ENCODE results near the gene ARHGAP18. TPM values are rescaled to one million over a fixed set of nuclear protein-coding genes. Genes with fewer than 3 reads are reported as not detected.
A peak's percentile ranks its signal among the peaks of the same experiment; 100 is the strongest.

ARHGAP18 gene
- total and polyA plus RNA-seq, 10 of the 15 experiments (the other 5 are each of a cell fraction or from before 2014, with no cell fraction given) = 18.2 to 52.2 (median 31.7) TPM

DNA sequence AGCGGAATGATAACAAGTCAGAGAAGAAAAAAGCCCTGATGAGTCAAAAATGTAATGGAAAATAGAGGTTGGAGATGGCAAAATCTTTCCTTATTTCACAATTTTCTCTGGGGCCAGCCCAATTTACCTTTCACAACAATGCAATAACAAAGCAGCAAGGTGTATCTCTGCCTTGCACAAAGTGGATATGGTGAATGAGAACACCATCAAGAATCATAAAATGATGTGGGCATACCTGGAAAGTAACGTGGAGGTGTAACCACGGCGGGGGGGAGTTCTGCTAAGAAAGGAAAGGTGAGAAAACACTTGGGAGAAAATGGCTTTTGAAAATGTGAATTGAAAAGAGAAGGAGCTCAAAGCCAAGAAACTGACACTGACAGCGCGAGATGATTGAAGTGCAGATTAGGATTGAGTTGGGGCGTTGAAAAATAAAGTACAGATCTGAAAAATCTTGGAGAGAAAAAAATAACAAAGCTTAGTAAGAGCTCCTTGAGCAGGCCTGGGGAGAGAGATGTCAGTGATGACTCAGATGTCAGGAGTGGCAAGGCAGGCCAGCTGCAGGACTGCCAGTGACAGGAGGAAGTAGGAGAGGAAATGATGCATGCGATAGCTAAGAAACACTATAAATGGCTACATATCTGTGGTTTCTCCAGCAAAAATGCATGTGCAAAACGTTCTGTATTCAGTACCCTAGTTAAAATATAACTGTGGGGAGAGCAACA lies 26.2 kb downstream of the ARHGAP18 start (continued):
- TF ChIP-seq SUZ12 (IDR thresholded peaks at IDR 0.05; ENCODE audit: unreplicated experiment) (no peak), POLR2A (IDR thresholded peaks at IDR 0.05; ENCODE audit: low read depth, low read length) (peak; percentile 38; the same call in 1 of the 2 replicates), ESRRA (IDR thresholded peaks at IDR 0.05; ENCODE audit: low read length) (no peak), RELA (IDR thresholded peaks at IDR 0.05; ENCODE audit: borderline replicate concordance, partially characterized antibody) (no peak), ZNF274 (IDR thresholded peaks at IDR 0.05; ENCODE audit: insufficient read depth, insufficient read length) (no peak), CBFB (IDR thresholded peaks at IDR 0.05; ENCODE audit: low read depth) (peak; percentile 89), JUNB (IDR thresholded peaks at IDR 0.05) (peak; percentile 85), CHD1 (IDR thresholded peaks at IDR 0.05; ENCODE audit: low read depth, low read length) (0 out of 2 replicates have a peak, but pooled peaks have one; percentile 32), PAX8 (IDR thresholded peaks at IDR 0.05) (no peak; the same call in 1 of the 2 replicates), KAT2A (conservative IDR thresholded peaks at IDR 0.05; ENCODE audit: control insufficient read depth, low read depth, low read length) (no peak), ATF7 (IDR thresholded peaks at IDR 0.05; ENCODE audit: low read depth) (peak; percentile 96), HDGF (IDR thresholded peaks at IDR 0.05) (no peak), ZNF217 (IDR thresholded peaks at IDR 0.05) (0 out of 2 replicates have a peak, but pooled peaks have one; percentile 55), MYB (IDR thresholded peaks at IDR 0.05; ENCODE audit: borderline replicate concordance, low read depth, low read length) (no peak), KDM1A (IDR thresholded peaks at IDR 0.05; ENCODE audit: borderline replicate concordance) (no peak), RAD21 (IDR thresholded peaks at IDR 0.05; ENCODE audit: insufficient read depth, low read depth, low read length) (peak; percentile 16; the same call in 1 of the 2 replicates), EP300 (IDR thresholded peaks at IDR 0.05; ENCODE audit: borderline replicate concordance in 1 of 2, control insufficient read depth in 1 of 2, low read depth in 2 of 2, low read length in 2 of 2) (peak; percentile 97 to 98), TCF3 (IDR thresholded peaks at IDR 0.05; ENCODE audit: borderline replicate concordance, insufficient read depth, low read depth, low read length) (peak; percentile 97), SPI1 (IDR thresholded peaks at IDR 0.05; ENCODE audit: borderline replicate concordance, insufficient read depth, low read depth, low read length) (peak; percentile 86), SRF (IDR thresholded peaks at IDR 0.05; ENCODE audit: low read depth in 2 of 2, low read length in 2 of 2) (peak in 1 of 2 experiments; percentile 77; a peak in 2 of 4 replicates)
- TF ChIP-seq, protein P1, sequence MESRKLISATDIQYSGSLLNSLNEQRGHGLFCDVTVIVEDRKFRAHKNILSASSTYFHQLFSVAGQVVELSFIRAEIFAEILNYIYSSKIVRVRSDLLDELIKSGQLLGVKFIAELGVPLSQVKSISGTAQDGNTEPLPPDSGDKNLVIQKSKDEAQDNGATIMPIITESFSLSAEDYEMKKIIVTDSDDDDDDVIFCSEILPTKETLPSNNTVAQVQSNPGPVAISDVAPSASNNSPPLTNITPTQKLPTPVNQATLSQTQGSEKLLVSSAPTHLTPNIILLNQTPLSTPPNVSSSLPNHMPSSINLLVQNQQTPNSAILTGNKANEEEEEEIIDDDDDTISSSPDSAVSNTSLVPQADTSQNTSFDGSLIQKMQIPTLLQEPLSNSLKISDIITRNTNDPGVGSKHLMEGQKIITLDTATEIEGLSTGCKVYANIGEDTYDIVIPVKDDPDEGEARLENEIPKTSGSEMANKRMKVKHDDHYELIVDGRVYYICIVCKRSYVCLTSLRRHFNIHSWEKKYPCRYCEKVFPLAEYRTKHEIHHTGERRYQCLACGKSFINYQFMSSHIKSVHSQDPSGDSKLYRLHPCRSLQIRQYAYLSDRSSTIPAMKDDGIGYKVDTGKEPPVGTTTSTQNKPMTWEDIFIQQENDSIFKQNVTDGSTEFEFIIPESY (IDR thresholded peaks at IDR 0.05) = no peak
- TF ChIP-seq, protein P2, sequence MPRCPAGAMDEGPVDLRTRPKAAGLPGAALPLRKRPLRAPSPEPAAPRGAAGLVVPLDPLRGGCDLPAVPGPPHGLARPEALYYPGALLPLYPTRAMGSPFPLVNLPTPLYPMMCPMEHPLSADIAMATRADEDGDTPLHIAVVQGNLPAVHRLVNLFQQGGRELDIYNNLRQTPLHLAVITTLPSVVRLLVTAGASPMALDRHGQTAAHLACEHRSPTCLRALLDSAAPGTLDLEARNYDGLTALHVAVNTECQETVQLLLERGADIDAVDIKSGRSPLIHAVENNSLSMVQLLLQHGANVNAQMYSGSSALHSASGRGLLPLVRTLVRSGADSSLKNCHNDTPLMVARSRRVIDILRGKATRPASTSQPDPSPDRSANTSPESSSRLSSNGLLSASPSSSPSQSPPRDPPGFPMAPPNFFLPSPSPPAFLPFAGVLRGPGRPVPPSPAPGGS (IDR thresholded peaks at IDR 0.05; ENCODE audit: borderline replicate concordance, insufficient read depth, low read depth, low read length, poor library complexity, severe bottlenecking) = peak; percentile 70
- TF ChIP-seq, protein P3, sequence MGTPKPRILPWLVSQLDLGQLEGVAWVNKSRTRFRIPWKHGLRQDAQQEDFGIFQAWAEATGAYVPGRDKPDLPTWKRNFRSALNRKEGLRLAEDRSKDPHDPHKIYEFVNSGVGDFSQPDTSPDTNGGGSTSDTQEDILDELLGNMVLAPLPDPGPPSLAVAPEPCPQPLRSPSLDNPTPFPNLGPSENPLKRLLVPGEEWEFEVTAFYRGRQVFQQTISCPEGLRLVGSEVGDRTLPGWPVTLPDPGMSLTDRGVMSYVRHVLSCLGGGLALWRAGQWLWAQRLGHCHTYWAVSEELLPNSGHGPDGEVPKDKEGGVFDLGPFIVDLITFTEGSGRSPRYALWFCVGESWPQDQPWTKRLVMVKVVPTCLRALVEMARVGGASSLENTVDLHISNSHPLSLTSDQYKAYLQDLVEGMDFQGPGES (IDR thresholded peaks at IDR 0.05) = no peak
- TF ChIP-seq, protein P4, sequence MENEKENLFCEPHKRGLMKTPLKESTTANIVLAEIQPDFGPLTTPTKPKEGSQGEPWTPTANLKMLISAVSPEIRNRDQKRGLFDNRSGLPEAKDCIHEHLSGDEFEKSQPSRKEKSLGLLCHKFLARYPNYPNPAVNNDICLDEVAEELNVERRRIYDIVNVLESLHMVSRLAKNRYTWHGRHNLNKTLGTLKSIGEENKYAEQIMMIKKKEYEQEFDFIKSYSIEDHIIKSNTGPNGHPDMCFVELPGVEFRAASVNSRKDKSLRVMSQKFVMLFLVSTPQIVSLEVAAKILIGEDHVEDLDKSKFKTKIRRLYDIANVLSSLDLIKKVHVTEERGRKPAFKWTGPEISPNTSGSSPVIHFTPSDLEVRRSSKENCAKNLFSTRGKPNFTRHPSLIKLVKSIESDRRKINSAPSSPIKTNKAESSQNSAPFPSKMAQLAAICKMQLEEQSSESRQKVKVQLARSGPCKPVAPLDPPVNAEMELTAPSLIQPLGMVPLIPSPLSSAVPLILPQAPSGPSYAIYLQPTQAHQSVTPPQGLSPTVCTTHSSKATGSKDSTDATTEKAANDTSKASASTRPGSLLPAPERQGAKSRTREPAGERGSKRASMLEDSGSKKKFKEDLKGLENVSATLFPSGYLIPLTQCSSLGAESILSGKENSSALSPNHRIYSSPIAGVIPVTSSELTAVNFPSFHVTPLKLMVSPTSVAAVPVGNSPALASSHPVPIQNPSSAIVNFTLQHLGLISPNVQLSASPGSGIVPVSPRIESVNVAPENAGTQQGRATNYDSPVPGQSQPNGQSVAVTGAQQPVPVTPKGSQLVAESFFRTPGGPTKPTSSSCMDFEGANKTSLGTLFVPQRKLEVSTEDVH (IDR thresholded peaks at IDR 0.05; ENCODE audit: low read depth, partially characterized antibody) = peak; percentile 74

All from GM12878 (cell line).